PC-3 (cell line): Measurements from ENCODE around the gene SNAI3.

Source experiments
- CTCF ChIP-seq: fragments of 300-600 bp; sonication (generic); conservative IDR thresholded peaks from 2 replicates; pipeline ENCODE4 v1.5.1; 2017; ENCODE audit warnings: antibody characterized with exemption, low read depth, mild to moderate bottlenecking, low read length
- EZH2 ChIP-seq: fragments of 300-600 bp; sonication (generic); IDR thresholded peaks from one replicate; pipeline ENCODE4 v1.6.1; 2017; ENCODE audit warnings: antibody characterized with exemption, mild to moderate bottlenecking, low read length; ENCODE audit not compliant: unreplicated experiment
- EZH2phosphoT487 ChIP-seq: fragments of 300-600 bp; sonication (generic); IDR thresholded peaks from 2 replicates; pipeline ENCODE4 v1.6.1; 2018; ENCODE audit warnings: mild to moderate bottlenecking, antibody characterized with exemption, low read length, borderline replicate concordance

GRCh38 chr16:88700636-88701482, 14.6 kb upstream of the SNAI3 start:
- TF ChIP-seq CTCF: no peak
- no peak for TF ChIP-seq EZH2phosphoT487
- no peak for TF ChIP-seq EZH2
